Measurements from ENCODE around the gene ATP8A1. TPM values are rescaled to one million over a fixed set of nuclear protein-coding genes. Genes with fewer than 3 reads are reported as not detected.

Gene ATP8A1
- total RNA-seq, 1 experiment from 2014 or later: 14.3 TPM

DNA sequence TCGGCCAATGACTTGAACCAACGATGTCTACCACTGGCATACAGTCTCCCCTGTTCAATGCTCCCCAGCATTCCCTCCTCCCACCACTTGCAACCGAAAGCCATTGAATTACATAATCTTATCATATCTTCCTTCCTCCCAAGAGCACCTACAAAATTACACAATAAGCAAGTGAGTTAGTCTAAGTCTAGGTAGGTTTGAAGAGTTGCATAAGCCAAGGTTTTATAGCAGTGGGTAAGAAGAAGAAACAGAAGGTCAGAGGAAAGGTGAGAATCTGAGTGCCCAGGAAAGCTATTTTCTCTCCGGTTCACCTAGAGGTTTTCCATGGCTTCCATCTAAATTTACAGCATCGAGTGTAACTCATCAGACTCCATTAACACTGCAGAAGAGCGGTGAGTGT is 40.3 kb downstream of the ATP8A1 start (continued):
- TF ChIP-seq, protein P1, sequence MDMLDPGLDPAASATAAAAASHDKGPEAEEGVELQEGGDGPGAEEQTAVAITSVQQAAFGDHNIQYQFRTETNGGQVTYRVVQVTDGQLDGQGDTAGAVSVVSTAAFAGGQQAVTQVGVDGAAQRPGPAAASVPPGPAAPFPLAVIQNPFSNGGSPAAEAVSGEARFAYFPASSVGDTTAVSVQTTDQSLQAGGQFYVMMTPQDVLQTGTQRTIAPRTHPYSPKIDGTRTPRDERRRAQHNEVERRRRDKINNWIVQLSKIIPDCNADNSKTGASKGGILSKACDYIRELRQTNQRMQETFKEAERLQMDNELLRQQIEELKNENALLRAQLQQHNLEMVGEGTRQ (CRISPR knock-in tag; IDR thresholded peaks at IDR 0.05): no peak

DNA sequence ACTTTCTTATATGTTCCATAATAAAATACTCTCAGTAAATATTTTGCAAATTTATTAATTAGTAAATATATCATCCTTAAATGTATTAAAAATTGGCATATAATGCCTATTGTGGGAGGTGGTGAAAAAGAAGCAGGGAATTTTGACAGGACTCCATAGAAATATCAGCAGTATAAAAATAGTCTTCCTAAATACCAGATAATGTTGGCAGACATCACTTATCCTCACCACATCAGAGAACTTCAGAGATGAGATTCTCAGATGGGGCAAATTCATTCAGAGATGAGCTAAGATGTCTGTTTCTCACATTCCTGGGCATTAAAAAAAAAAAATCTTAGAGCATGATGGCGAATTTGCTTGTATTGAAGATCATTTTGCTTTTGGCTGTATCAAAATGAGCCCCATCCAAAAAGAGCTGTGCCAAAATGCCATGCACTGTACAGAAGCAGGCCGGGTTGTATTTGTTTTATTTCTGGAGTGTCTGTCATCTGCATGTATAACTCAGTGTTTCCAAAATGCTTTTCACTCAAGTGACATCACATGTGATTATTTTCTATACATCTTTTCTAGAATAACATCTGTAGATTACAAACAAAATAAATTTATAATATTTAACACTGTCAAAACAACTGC is 41.7 kb downstream of the ATP8A1 start:
- DNase-seq (ENCODE audit: low spot score) (no peak), ATAC-seq (no peak)
- Mint-ChIP-seq H3K27me3 (ENCODE audit: low read depth) (no peaks in the 10 kb centered on the region), H3K4me3 (no peak overlapping the region), H3K9me3 (no peaks in the 10 kb centered on the region), H3K27ac (no peak overlapping the region), H3K4me1 (peaks cover 13% of the 10 kb centered on the region), H3K36me3 (peaks cover 7% of the 10 kb centered on the region)
- TF ChIP-seq NR3C1 (CRISPR knock-in tag; conservative IDR thresholded peaks at IDR 0.05; ENCODE audit: low read depth) (no peak), TEAD1 (CRISPR knock-in tag; IDR thresholded peaks at IDR 0.05) (no peak), NR1H2 (CRISPR knock-in tag; IDR thresholded peaks at IDR 0.05) (no peak), ATF1 (CRISPR knock-in tag; IDR thresholded peaks at IDR 0.05) (no peak), CREB1 (CRISPR knock-in tag; IDR thresholded peaks at IDR 0.05) (no peak), ZNF219 (CRISPR knock-in tag; IDR thresholded peaks at IDR 0.05; ENCODE audit: borderline replicate concordance) (no peak), NFATC4 (CRISPR knock-in tag; IDR thresholded peaks at IDR 0.05) (no peak), RELA (CRISPR knock-in tag; IDR thresholded peaks at IDR 0.05; ENCODE audit: borderline replicate concordance) (no peak)
- TF ChIP-seq, protein P2, sequence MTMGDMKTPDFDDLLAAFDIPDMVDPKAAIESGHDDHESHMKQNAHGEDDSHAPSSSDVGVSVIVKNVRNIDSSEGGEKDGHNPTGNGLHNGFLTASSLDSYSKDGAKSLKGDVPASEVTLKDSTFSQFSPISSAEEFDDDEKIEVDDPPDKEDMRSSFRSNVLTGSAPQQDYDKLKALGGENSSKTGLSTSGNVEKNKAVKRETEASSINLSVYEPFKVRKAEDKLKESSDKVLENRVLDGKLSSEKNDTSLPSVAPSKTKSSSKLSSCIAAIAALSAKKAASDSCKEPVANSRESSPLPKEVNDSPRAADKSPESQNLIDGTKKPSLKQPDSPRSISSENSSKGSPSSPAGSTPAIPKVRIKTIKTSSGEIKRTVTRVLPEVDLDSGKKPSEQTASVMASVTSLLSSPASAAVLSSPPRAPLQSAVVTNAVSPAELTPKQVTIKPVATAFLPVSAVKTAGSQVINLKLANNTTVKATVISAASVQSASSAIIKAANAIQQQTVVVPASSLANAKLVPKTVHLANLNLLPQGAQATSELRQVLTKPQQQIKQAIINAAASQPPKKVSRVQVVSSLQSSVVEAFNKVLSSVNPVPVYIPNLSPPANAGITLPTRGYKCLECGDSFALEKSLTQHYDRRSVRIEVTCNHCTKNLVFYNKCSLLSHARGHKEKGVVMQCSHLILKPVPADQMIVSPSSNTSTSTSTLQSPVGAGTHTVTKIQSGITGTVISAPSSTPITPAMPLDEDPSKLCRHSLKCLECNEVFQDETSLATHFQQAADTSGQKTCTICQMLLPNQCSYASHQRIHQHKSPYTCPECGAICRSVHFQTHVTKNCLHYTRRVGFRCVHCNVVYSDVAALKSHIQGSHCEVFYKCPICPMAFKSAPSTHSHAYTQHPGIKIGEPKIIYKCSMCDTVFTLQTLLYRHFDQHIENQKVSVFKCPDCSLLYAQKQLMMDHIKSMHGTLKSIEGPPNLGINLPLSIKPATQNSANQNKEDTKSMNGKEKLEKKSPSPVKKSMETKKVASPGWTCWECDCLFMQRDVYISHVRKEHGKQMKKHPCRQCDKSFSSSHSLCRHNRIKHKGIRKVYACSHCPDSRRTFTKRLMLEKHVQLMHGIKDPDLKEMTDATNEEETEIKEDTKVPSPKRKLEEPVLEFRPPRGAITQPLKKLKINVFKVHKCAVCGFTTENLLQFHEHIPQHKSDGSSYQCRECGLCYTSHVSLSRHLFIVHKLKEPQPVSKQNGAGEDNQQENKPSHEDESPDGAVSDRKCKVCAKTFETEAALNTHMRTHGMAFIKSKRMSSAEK (CRISPR knock-in tag; IDR thresholded peaks at IDR 0.05; ENCODE audit: borderline replicate concordance): no peak
- TF ChIP-seq, protein P3, sequence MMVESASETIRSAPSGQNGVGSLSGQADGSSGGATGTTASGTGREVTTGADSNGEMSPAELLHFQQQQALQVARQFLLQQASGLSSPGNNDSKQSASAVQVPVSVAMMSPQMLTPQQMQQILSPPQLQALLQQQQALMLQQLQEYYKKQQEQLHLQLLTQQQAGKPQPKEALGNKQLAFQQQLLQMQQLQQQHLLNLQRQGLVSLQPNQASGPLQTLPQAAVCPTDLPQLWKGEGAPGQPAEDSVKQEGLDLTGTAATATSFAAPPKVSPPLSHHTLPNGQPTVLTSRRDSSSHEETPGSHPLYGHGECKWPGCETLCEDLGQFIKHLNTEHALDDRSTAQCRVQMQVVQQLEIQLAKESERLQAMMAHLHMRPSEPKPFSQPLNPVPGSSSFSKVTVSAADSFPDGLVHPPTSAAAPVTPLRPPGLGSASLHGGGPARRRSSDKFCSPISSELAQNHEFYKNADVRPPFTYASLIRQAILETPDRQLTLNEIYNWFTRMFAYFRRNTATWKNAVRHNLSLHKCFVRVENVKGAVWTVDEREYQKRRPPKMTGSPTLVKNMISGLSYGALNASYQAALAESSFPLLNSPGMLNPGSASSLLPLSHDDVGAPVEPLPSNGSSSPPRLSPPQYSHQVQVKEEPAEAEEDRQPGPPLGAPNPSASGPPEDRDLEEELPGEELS (CRISPR knock-in tag; IDR thresholded peaks at IDR 0.05): no peak
- TF ChIP-seq, protein P4, sequence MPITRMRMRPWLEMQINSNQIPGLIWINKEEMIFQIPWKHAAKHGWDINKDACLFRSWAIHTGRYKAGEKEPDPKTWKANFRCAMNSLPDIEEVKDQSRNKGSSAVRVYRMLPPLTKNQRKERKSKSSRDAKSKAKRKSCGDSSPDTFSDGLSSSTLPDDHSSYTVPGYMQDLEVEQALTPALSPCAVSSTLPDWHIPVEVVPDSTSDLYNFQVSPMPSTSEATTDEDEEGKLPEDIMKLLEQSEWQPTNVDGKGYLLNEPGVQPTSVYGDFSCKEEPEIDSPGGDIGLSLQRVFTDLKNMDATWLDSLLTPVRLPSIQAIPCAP (CRISPR knock-in tag; IDR thresholded peaks at IDR 0.05): no peak
- TF ChIP-seq, protein P5, sequence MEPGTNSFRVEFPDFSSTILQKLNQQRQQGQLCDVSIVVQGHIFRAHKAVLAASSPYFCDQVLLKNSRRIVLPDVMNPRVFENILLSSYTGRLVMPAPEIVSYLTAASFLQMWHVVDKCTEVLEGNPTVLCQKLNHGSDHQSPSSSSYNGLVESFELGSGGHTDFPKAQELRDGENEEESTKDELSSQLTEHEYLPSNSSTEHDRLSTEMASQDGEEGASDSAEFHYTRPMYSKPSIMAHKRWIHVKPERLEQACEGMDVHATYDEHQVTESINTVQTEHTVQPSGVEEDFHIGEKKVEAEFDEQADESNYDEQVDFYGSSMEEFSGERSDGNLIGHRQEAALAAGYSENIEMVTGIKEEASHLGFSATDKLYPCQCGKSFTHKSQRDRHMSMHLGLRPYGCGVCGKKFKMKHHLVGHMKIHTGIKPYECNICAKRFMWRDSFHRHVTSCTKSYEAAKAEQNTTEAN (CRISPR knock-in tag; IDR thresholded peaks at IDR 0.05): no peak
- CTCF ChIA-PET: no interaction called here
- POLR2A ChIA-PET: no interaction called here

DNA sequence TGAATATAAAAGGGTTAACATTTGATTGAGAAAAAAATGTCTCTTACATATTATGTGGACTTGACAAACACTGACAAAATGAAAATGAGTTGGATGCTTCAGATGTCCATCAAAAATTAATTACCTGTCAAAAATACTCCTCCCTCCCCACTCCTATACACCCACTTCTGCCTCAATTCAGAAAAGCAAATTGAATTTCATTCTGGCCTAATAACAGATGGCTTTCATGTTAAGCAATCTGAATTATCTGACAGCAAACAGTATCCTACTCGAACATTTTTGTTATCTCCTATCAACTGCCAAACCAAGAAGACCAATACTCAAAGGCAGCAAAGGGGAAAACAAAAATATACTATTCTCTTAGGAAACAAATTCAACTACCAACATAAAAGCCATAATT is 44.0 kb downstream of the ATP8A1 start:
- peaks cover 7% of the 10 kb centered on the region for H3K36me3 Mint-ChIP-seq
- POLR2A ChIA-PET: no interaction called here
- no peaks in the 10 kb centered on the region for H3K9me3 Mint-ChIP-seq
- no peaks in the 10 kb centered on the region for H3K27me3 Mint-ChIP-seq (ENCODE audit: low read depth)
- H3K4me1 Mint-ChIP-seq: peaks cover 13% of the 10 kb centered on the region
- CTCF ChIA-PET: no interaction called here
- DNase-seq (ENCODE audit: low spot score): no peak
- H3K27ac Mint-ChIP-seq: no peak overlapping the region
- no peak for ATAC-seq
- H3K4me3 Mint-ChIP-seq: no peak overlapping the region
- TF ChIP-seq, protein P6, sequence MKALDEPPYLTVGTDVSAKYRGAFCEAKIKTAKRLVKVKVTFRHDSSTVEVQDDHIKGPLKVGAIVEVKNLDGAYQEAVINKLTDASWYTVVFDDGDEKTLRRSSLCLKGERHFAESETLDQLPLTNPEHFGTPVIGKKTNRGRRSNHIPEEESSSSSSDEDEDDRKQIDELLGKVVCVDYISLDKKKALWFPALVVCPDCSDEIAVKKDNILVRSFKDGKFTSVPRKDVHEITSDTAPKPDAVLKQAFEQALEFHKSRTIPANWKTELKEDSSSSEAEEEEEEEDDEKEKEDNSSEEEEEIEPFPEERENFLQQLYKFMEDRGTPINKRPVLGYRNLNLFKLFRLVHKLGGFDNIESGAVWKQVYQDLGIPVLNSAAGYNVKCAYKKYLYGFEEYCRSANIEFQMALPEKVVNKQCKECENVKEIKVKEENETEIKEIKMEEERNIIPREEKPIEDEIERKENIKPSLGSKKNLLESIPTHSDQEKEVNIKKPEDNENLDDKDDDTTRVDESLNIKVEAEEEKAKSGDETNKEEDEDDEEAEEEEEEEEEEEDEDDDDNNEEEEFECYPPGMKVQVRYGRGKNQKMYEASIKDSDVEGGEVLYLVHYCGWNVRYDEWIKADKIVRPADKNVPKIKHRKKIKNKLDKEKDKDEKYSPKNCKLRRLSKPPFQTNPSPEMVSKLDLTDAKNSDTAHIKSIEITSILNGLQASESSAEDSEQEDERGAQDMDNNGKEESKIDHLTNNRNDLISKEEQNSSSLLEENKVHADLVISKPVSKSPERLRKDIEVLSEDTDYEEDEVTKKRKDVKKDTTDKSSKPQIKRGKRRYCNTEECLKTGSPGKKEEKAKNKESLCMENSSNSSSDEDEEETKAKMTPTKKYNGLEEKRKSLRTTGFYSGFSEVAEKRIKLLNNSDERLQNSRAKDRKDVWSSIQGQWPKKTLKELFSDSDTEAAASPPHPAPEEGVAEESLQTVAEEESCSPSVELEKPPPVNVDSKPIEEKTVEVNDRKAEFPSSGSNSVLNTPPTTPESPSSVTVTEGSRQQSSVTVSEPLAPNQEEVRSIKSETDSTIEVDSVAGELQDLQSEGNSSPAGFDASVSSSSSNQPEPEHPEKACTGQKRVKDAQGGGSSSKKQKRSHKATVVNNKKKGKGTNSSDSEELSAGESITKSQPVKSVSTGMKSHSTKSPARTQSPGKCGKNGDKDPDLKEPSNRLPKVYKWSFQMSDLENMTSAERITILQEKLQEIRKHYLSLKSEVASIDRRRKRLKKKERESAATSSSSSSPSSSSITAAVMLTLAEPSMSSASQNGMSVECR (CRISPR knock-in tag; IDR thresholded peaks at IDR 0.05; ENCODE audit: borderline replicate concordance): no peak
- TF ChIP-seq JAZF1 (CRISPR knock-in tag; IDR thresholded peaks at IDR 0.05) (no peak), NFATC4 (CRISPR knock-in tag; IDR thresholded peaks at IDR 0.05) (no peak)
- TF ChIP-seq, protein P7, sequence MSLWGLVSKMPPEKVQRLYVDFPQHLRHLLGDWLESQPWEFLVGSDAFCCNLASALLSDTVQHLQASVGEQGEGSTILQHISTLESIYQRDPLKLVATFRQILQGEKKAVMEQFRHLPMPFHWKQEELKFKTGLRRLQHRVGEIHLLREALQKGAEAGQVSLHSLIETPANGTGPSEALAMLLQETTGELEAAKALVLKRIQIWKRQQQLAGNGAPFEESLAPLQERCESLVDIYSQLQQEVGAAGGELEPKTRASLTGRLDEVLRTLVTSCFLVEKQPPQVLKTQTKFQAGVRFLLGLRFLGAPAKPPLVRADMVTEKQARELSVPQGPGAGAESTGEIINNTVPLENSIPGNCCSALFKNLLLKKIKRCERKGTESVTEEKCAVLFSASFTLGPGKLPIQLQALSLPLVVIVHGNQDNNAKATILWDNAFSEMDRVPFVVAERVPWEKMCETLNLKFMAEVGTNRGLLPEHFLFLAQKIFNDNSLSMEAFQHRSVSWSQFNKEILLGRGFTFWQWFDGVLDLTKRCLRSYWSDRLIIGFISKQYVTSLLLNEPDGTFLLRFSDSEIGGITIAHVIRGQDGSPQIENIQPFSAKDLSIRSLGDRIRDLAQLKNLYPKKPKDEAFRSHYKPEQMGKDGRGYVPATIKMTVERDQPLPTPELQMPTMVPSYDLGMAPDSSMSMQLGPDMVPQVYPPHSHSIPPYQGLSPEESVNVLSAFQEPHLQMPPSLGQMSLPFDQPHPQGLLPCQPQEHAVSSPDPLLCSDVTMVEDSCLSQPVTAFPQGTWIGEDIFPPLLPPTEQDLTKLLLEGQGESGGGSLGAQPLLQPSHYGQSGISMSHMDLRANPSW (CRISPR knock-in tag; conservative IDR thresholded peaks at IDR 0.05; ENCODE audit: low read depth): no peak
